HG03095 (cell line): ENCODE data around the gene BRCA1.
"Not testable (repeated sequence)": the region's sequence is repeated elsewhere in the genome, so short reads cannot be mapped to it uniquely, and the experiment has no call there.

Experiments used
- ATAC-seq: cut with Tn5 transposase; IDR thresholded peaks from one replicate; pipeline ENCODE4 v1.9.1; 2021; ENCODE audit warnings: moderate library complexity; ENCODE audit not compliant: unreplicated experiment

BRCA1 gene

DNA sequence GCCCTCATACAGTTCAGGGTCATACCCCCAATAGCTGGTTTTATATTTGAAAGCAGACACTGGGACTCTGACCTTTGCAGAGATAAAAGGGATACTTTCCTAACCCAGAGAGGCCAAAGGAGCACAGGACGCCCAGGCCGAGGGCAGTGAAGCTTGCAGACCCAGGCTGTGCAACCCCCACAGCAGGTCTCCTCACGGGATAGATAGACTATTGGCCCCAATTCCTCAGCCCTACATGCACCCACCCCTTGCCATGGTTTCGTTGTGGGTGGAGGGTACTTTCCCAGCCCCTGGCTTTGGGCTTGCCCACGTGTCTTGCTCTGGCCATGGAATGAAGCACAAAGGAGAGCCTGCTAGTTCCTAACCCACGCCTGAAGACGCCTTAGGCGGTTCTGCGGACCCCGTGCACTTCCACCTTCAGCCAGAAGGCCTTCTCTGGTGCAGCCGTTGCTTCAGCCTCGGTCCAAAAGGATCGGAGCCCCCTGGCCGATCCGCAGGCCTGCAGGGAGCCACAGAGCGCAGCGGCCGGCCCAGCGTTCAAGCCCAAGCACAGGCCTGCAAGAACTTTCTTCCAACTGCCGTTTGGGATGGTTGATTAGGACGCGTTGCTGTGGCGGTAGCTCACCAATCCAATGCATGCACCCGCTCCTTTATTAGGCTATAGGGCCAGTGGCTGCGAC, 9.8 kb upstream of the BRCA1 start:
- ATAC-seq: no peak

DNA sequence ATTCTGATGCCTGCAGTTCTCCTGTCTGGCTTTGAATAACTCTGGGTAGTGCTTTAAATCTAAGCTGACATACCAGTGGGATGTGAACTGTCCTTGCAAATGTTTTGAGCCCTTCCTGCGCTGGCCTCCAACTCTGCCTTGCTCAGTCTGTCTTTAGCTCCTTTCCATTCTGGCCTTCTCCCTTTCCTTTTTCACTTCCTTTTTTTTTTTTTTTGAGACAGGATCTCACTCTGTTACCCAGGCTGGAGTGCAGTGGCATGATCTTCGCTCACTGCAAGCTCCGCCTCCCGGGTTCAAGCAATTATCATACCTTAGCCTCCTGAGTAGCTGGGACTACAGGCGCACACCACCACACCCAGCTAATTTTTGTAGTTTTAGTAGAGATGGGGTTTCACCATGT, 8.3 kb upstream of the BRCA1 start:
- ATAC-seq: not testable (repeated sequence)

DNA sequence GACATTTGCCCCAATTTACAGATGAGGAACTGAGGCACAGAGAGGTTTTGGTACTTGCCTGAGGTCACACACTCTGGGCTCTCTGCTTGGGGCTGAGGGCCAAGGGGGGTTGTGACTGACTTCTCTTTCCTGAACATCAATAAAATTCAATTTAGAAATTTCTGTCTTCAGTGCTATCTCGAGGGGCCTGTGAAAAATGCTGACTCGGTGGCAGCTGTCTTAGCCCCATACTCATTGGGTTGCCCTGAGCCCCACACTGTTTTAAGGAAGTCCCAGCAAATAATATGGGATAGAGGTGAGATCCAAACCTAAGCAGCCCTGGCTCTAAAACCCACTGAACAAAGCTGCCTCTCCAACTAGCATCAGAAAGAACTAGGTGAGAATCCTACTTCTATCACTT, 7.0 kb upstream of the BRCA1 start:
- ATAC-seq: no peak

DNA sequence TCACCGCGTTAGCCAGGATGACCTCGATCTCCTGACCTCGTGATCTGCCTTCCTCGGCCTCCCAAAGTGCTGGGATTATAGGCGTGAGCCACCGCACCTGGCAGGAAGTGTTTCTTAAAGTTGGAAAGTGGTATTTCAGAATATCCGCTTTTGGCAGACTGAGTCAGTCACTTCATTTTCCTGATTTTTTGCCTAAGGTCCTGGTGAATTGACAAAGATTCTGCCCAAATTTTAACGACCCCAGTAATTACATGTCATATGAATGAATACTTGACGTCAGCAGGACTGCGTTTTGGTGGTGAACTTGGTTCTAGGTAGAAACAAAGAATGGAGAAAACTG, 4.5 kb upstream of the BRCA1 start:
- ATAC-seq: no peak

DNA sequence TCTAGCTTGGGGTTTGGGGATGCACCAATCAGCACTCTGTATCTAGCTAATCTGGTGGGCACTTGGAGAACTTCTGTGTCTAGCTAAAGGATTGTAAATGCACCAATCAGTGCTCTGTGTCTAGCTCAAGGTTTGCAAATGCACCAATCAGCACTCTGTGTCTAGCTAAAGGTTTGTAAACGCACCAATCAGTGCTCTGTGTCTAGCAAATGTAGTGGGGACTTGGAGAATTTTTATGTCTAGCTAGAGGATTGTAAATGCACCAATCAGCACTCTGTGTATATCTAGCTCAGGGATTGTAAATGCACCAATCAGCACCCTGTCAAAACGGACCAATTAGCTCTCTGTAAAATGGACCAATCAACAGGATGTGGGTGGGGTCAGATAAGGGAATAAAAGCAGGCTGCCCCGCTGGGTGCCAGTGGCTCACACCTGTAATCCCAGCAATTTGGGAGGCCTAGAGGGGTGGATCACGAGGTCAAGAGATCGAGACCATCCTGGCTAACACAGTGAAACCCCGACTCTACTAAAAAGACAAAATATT, 2.2 kb upstream of the BRCA1 start:
- not testable (repeated sequence) for ATAC-seq

DNA sequence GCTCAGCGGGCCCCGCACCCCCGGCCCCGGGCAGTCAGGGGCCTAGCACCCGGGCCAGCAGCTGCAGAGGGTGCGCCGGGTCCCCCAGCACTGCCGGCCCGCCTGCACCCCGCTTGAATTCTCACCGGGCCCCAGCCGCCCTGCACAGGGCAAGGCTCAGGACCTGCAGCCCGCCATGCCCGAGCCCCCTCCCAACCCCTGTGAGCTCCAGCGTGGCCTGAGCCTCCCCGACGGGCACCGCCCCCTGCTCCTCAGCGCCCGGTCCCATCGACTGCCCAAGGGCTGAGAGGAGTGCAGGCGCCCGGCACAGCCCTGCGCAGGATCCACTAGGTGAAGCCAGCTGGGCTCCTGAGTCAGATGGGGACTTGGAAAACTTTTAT, 1.7 kb upstream of the BRCA1 start:
- no peak for ATAC-seq

DNA sequence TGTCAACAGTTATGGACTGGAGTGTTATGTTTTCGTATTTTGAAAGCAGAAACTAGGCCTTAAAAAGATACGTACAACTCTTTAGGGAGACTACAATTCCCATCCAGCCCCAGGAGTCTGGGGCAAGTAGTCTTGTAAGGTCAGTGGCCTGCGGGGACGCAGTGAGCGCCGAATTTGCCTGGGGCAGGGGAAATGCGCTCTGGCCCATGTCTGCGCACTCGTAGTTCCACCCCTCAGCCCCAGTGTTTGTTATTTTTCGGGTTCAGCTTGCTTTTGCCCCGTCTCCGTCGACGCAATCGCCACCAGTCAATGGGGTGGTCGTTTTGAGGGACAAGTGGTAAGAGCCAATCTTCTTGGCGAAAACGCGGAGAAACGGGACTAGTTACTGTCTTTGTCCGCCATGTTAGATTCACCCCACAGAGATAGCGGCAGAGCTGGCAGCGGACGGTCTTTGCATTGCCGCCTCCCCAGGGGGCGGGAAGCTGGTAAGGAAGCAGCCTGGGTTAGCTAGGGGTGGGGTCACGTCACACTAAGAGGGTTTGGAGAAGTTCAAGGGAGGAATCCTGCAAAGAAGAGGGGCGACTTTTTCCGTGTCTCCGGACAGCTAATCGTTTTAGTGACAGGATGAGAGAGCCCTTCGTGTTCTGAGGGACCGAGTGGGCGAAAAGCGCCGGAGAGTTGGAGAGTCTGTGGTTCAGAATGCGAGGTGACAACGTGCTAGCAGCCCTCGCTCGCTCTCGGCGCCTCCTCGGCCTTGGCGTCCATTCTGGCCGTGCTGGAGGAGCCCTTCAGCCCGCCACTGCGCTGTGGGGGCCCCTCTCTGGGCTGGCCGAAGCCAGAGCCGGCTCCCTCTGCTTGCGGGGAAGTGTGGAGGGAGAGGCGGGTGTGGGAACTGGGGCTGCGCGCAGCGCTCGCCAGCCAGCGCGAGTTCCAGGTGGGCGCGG, 1.1 kb upstream of the BRCA1 start:
- ATAC-seq: no peak

DNA sequence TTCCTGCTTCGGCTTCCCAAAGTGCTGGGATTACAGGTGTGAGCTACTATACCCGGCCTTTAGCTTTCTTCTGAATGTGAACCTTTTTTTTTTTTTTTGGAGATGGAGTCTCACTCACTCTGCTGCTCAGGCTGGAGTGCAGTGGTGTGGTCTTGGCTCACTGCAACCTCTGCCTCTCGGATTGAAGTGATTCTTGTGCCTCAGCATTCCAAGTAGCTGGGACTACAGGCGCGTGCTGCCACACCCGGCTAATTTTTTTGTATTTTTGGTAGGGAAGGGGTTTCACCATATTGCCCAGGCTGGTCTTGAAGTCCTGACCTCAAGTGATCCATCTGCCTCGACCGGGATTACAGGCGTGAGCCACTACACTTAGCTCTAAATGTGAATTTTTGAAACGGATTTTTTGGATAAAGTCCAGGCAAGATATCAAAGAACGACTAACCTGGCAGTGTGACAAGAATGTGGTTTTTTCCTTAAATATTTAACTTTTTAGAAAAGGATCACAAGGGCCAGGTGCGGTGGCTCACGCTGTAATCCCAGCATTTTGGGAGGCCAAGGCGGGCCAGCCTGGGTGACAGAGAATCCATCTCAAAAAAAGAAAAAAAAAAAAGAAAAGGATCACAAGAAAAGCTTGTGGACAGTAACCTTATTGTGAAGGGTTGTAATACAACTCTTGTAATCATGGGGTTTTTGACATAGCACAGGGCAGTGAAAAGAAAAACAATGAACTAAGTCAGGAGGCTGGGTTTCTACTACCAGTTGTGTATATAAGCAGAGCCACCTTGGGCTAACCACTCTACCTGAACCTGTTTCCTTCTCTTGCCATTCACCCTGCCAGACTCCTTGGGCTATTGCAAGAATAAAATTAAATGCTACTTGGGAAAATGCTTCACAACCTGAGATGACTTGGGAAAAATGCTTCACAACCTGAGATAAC, 6.2 kb downstream of the BRCA1 start:
- ATAC-seq: no peak

DNA sequence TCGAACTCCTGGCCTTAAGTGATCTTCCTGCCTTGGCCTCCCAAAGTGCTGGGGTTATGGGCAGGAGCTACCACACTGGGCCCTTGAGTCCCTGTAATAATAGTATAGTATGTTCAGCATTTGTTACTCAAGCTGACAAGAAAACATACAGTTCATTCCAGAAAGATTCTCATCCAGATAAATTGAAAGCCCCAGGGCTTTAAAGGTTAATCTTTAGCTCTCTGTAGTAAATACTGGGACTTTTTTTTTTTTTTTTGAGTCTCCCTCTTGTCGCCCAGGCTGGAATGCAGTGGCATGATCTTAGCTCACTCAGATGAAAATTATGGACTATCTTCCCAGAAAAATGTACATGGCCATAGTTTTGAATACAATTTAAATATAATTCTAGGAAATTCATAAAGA, 11.0 kb downstream of the BRCA1 start:
- ATAC-seq: no peak

DNA sequence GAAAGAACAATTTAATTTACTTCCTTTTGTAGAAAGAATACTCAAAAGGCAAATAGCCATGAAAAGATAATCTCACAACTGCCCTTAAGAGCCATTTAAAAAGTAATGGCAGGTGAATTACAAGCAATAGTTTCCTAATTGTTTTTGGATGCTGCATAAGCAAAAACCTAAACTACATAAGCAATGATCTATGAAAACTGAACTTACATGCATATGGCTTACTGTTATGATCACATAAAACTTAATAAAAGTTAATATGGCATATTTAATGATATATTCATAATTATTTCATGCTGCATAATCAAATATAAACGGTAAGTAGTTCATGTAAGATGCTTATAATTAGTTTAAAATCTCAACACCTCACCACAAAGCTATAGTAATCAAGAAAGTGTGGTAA, 18.6 kb downstream of the BRCA1 start:
- no peak for ATAC-seq

DNA sequence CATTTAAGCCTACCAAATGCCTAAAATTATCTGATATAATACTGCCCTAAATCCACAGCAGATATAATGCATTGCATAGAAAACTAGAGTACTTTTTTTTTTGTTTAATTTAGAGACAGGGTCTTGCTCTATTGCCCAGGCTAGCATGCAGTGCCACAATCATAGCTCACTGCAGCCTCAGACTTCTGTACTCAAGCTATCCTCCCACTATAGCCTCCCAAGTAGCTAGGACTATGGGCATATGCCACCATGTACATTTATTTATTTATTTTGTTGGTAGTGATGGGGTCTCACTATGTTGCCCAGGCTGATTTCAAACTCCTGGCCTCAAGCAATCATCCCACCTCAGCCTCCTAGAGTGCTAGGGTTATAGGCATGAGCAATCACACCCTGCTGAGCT, 20.0 kb downstream of the BRCA1 start:
- no peak for ATAC-seq

DNA sequence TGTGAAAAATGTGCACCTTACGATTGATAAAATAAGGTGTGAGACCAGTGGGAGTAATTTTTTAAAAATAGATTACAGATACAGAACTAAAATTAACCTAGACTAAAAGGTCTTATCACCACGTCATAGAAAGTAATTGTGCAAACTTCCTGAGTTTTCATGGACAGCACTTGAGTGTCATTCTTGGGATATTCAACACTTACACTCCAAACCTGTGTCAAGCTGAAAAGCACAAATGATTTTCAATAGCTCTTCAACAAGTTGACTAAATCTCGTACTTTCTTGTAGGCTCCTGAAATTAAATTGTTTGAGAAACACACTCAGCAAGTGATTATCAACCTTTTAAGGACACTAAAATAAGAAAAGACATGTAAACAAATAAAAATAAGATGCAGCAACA, 20.5 kb downstream of the BRCA1 start:
- ATAC-seq: no peak

DNA sequence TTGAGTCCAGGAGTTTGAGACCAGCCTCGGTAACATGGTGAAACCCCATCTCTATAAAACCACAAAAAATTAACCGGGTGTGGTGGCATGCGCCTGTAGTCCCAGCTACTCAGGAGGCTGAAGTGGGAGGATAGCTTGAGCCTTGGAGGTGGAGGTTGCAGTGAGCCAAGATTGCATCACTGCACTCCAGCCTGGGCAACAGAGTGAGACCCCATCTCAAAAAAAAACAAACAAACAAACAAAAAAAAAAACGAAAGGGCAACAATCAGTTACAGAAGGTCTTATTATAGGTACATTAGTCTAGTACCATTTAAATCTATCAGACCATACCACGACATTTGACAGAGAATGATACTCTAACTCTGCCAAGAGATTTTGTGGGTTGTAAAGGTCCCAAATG, 29.8 kb downstream of the BRCA1 start:
- not testable (repeated sequence) for ATAC-seq

DNA sequence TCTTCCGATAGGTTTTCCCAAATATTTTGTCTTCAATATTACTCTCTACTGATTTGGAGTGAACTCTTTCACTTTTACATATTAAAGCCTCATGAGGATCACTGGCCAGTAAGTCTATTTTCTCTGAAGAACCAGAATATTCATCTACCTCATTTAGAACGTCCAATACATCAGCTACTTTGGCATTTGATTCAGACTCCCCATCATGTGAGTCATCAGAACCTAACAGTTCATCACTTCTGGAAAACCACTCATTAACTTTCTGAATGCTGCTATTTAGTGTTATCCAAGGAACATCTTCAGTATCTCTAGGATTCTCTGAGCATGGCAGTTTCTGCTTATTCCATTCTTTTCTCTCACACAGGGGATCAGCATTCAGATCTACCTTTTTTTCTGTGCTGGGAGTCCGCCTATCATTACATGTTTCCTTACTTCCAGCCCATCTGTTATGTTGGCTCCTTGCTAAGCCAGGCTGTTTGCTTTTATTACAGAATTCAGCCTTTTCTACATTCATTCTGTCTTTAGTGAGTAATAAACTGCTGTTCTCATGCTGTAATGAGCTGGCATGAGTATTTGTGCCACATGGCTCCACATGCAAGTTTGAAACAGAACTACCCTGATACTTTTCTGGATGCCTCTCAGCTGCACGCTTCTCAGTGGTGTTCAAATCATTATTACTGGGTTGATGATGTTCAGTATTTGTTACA, 30.9 kb downstream of the BRCA1 start:
- ATAC-seq: no peak

DNA sequence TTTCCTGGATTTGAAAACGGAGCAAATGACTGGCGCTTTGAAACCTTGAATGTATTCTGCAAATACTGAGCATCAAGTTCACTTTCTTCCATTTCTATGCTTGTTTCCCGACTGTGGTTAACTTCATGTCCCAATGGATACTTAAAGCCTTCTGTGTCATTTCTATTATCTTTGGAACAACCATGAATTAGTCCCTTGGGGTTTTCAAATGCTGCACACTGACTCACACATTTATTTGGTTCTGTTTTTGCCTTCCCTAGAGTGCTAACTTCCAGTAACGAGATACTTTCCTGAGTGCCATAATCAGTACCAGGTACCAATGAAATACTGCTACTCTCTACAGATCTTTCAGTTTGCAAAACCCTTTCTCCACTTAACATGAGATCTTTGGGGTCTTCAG, 32.3 kb downstream of the BRCA1 start:
- no peak for ATAC-seq

DNA sequence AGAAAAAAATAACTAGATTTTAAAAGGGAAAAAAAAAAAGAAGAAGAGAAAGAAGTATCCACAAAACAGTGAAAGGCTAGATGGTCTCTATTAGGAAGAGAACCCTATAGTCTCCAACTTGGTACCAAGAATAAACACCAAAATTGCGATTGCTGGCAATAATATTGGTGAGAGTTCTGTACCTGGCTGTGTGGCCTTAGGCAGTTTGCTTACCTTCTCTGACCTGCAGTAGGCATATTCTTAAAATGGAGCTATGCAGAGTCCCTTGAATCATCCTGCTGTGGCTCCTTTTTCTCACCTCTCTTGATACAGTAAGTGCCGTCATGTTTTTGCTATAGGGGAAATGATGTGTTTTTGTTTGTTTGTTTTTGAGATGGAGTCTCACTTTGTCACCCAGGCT, 35.1 kb downstream of the BRCA1 start:
- ATAC-seq: no peak

DNA sequence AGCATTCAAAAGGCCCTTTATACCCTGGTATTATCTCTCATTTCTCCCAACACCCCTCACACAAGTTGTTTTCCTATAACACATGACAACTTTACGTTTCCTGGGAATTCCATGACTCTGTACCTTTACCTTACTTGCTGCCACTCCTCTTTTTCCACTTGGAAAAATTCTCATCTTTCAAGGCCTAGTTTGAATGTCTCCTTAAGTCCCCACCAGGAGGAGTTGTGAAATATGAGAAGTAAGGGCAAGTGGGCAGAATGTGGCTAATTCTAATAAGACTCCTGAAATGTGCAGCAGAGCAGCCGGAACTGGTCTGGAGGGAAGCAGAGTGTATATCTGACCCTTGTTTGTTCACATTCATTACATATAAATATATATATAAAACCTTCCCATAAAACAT, 39.7 kb downstream of the BRCA1 start:
- ATAC-seq: no peak

DNA sequence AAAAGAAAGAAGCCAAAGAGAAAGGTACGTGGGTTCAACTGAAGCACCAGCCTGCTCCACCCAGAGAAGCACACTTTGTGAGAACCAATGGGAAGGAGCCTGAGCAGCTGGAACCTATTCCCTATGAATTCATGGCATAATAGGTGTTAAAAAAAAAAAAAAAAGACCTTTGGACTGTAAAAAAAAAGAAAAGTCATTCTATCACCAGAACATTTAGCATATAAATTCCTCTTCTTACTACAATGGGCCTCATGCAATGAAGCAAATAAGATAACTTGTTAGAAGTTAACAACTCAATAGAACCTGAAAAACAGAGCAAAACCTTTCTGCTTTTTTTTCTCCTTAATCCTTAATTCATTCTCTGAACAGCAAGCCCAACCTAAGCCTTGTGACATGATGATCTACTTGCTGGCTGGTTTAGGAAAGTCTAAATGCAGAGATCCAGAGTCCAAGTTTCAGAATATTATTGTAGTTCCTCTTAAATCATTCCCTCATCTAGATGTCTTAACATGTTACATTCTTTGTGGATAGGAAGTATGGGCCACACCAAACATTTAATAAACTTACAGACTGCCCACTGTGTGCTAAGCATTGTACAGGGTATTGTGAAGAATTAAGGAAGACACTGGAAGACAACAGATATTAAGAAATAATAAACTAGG, 45.4 kb downstream of the BRCA1 start:
- no peak for ATAC-seq

DNA sequence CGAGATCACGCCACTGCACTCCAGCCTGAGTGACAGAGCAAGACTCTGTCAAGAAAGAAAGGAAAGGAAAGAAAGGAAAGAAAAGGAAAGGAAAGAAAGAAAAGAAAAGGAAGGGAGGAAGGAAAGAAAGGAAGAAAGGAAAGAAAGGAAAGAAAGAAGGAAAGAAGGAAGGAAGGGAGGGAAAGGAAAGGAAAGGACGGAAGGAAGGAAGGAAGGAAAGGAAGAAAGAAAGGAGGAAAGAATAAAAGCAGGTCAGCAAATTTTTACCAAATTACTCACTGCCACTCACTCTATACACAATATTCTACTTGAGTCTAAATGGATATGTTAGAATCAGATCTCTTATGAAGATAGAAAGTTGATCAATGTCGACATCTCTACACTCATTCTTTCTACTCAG, 50.3 kb downstream of the BRCA1 start:
- ATAC-seq: no peak

DNA sequence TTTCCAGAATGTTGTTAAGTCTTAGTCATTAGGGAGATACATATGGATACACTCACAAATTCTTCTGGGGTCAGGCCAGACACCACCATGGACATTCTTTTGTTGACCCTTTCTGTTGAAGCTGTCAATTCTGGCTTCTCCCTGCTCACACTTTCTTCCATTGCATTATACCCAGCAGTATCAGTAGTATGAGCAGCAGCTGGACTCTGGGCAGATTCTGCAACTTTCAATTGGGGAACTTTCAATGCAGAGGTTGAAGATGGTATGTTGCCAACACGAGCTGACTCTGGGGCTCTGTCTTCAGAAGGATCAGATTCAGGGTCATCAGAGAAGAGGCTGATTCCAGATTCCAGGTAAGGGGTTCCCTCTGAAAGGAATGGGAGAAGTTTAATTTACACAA, 54.3 kb downstream of the BRCA1 start:
- no peak for ATAC-seq
